GM11168 (cell line): ENCODE data around the gene MAML3.

Experiments used
- in situ Hi-C: fragments of 300-500 bp; cut with MboI; formaldehyde crosslinking; loops from one replicate; pipeline ENCODE4 v1.12.0; 2022; ENCODE audit warnings: low sequenced_read_pairs; ENCODE audit not compliant: unreplicated experiment

The MAML3 gene

GRCh38 chr4:140084385-140084784, 69.6 kb downstream of the MAML3 start:
- in situ Hi-C loops = no loop called here

- in situ Hi-C loops = no loop called here
These were observed 71.6 kb downstream of the MAML3 start for GRCh38 chr4:140082391-140082755.

GRCh38 chr4:140081641-140082390, 72.2 kb downstream of the MAML3 start:
- in situ Hi-C loops = no loop called here

- in situ Hi-C loops = no loop called here
These were observed 73.1 kb downstream of the MAML3 start for GRCh38 chr4:140080883-140081282.

GRCh38 chr4:140078366-140078765, 75.6 kb downstream of the MAML3 start:
- in situ Hi-C loops = no loop called here

- in situ Hi-C loops = no loop called here
These were observed 77.7 kb downstream of the MAML3 start for GRCh38 chr4:140076307-140076706.

GRCh38 chr4:140071806-140072205, 82.2 kb downstream of the MAML3 start:
- in situ Hi-C loops = no loop called here

GRCh38 chr4:140070973-140071372, 83.0 kb downstream of the MAML3 start:
- in situ Hi-C loops = no loop called here

GRCh38 chr4:140070366-140070765, 83.6 kb downstream of the MAML3 start:
- in situ Hi-C loops = no loop called here

- in situ Hi-C loops = no loop called here
These were observed 84.9 kb downstream of the MAML3 start for GRCh38 chr4:140069066-140069465.

- in situ Hi-C loops = no loop called here
These were observed 85.7 kb downstream of the MAML3 start for GRCh38 chr4:140068271-140068670.

GRCh38 chr4:140066031-140066930, 87.7 kb downstream of the MAML3 start:
- in situ Hi-C loops = no loop called here

GRCh38 chr4:140065393-140065792, 88.6 kb downstream of the MAML3 start:
- in situ Hi-C loops = no loop called here

GRCh38 chr4:140061659-140062289, 92.2 kb downstream of the MAML3 start:
- in situ Hi-C loops = no loop called here

- in situ Hi-C loops = no loop called here
These were observed 92.8 kb downstream of the MAML3 start for GRCh38 chr4:140061194-140061593.

- in situ Hi-C loops = no loop called here
These were observed 94.8 kb downstream of the MAML3 start for GRCh38 chr4:140059159-140059558.

GRCh38 chr4:140057701-140058100, 96.3 kb downstream of the MAML3 start:
- in situ Hi-C loops = no loop called here

- in situ Hi-C loops = no loop called here
These were observed 98.0 kb downstream of the MAML3 start for GRCh38 chr4:140056015-140056414.

GRCh38 chr4:140054861-140055260, 99.1 kb downstream of the MAML3 start:
- in situ Hi-C loops = no loop called here

- in situ Hi-C loops = no loop called here
These were observed 100.8 kb downstream of the MAML3 start for GRCh38 chr4:140053185-140053584.

- in situ Hi-C loops = no loop called here
These were observed 101.9 kb downstream of the MAML3 start for GRCh38 chr4:140052050-140052449.
